GM12892 (cell line): ENCODE results near the gene KCNJ6.

ENCODE experiments used
- POLR2A ChIP-seq: IDR thresholded peaks from 2 replicates; pipeline ENCODE4 v1.6.1; 2011; ENCODE audit warnings: low read depth, low read length, control low read depth
- POLR2AphosphoS5 ChIP-seq: IDR thresholded peaks from 2 replicates; pipeline ENCODE4 v1.6.1; 2011; ENCODE audit warnings: low read depth, low read length, control low read depth

DNA sequence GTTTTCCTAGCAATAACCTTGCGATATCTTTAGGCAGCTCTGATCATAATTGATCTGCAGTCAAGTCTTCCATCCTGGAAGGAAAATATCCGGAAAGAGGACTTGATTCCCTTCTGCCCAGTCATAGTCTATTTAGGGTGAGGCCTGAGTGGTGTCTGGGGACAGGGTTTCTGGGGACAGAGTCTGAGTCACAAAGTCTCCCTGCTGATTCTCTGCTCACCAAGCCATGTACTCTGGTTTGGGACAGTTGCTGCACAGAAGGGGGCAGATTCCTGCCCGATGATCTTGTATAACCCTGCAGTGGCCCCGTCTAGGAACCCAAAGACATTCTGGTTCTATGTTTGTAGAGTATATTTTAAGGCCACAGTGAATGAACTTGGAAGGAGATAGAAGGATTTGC, 178.8 kb downstream of the KCNJ6 start:
- no peak for TF ChIP-seq POLR2A
- TF ChIP-seq POLR2AphosphoS5: no peak
